ENCODE measurements around the gene LDAF1. TPM values are rescaled to one million over a fixed set of nuclear protein-coding genes. Genes with fewer than 3 reads are reported as not detected.

Gene LDAF1
- total RNA-seq, 1 donor from 2014 or later, result 46.6 TPM

- H3K27me3 Mint-ChIP-seq (ENCODE audit: low read depth), result peaks cover 51% of the 10 kb centered on the region
- H3K36me3 Mint-ChIP-seq (ENCODE audit: low read depth), result no peaks in the 10 kb centered on the region
- H3K27ac Mint-ChIP-seq (ENCODE audit: unreplicated experiment), result no peak overlapping the region
- no peaks in the 10 kb centered on the region for H3K9me3 Mint-ChIP-seq (ENCODE audit: low read depth)
- H3K4me1 Mint-ChIP-seq (ENCODE audit: low read depth), result no peaks in the 10 kb centered on the region
- no peak overlapping the region for H3K4me3 Mint-ChIP-seq (ENCODE audit: unreplicated experiment)
- no peak for DNase-seq (ENCODE audit: low spot score)
- TF ChIP-seq CTCF (IDR thresholded peaks at IDR 0.05), result no peak
Observed at GRCh38 chr16:21197112-21197511, 38.6 kb downstream of the LDAF1 start.

DNA sequence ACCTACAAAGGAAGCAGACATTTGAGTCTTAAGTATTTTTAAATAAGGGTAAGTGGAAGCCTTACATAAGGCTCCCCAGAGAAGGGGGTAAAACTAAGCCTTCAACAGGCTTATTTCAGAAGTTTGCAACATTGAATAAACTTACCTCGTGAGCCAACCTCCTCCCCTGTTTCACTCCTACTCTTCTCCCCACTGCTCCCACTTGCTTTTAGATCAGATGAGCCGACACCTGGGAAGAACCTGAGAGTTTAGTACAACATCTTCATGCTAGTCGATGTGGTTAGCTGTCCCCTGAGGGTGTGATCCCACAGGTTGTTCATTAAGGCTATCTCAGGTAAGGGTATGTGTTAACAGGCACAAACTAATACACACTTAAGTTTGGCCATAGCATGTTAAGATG lies 39.1 kb downstream of the LDAF1 start:
- no peaks in the 10 kb centered on the region for H3K4me1 Mint-ChIP-seq (ENCODE audit: low read depth)
- no peaks in the 10 kb centered on the region for H3K36me3 Mint-ChIP-seq (ENCODE audit: low read depth)
- H3K27me3 Mint-ChIP-seq (ENCODE audit: low read depth), result peaks cover 53% of the 10 kb centered on the region
- H3K9me3 Mint-ChIP-seq (ENCODE audit: low read depth), result no peaks in the 10 kb centered on the region
- no peak overlapping the region for H3K27ac Mint-ChIP-seq (ENCODE audit: unreplicated experiment)
- DNase-seq (ENCODE audit: low spot score), result no peak
- no peak for TF ChIP-seq CTCF (IDR thresholded peaks at IDR 0.05)
- no peak overlapping the region for H3K4me3 Mint-ChIP-seq (ENCODE audit: unreplicated experiment)

DNA sequence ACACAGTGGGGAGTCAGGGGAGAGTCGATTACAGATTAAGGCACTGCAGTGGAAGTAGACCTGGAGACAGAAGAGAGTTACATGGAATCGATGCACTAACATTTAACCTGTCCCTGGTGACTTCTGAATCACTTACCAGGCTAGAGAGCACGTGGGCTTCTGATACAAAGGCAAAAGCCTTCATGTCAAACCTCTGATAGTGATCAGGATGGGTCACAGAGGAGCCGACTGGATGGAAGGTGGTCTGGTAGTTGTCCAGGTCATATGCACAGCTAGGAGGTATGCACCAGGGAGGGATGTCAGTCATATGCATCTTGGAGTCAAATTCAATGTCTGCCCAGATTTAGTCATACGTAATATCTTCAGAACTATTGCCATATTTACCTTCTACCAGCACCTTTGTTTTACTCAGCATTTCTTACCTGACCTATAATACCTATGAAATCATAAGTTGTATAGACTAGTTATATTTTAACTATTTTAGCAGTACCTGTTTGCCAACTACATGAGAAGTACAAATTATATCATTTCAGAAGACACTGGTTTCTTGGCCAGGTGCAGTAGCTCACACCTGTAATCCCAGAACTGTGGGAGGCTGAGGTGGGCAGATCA lies 41.2 kb downstream of the LDAF1 start:
- no peaks in the 10 kb centered on the region for H3K36me3 Mint-ChIP-seq (ENCODE audit: low read depth)
- no peaks in the 10 kb centered on the region for H3K9me3 Mint-ChIP-seq (ENCODE audit: low read depth)
- TF ChIP-seq CTCF (IDR thresholded peaks at IDR 0.05), result no peak
- no peak overlapping the region for H3K27ac Mint-ChIP-seq (ENCODE audit: unreplicated experiment)
- H3K27me3 Mint-ChIP-seq (ENCODE audit: low read depth), result peaks cover 55% of the 10 kb centered on the region
- DNase-seq (ENCODE audit: low spot score), result no peak
- no peak overlapping the region for H3K4me3 Mint-ChIP-seq (ENCODE audit: unreplicated experiment)
- H3K4me1 Mint-ChIP-seq (ENCODE audit: low read depth), result no peaks in the 10 kb centered on the region

DNA sequence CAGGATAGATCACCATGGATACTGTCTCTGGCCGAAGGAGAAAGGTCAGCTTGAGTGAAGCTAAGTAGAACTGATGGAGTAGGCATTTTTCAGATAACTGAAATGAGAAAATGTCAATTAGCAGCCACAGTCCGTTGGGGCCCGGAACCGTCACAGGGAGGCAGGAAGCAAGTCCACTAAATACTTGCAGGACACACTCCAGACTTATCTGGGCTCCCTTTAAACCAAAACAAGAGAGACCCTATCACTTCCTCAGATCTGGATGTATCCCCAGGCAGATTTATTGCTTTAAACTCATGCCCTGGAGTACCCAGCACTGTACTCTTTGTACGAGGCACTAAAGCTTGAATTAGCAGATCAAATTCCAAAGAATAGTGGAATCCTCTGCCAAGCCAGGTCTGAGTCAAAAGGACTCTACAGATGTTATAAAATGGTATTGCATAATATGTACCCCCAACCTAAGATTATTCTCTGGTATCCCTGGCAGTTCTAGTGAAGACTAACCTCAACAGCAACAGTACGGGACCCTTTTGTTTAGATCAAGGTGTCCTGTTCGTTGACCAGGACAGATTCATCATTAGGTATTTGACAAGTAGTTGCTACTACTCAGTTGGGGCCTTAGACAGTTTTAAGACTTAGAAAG lies 44.8 kb downstream of the LDAF1 start:
- Mint-ChIP-seq H3K36me3 (ENCODE audit: low read depth) (no peaks in the 10 kb centered on the region), H3K9me3 (ENCODE audit: low read depth) (no peaks in the 10 kb centered on the region), H3K27ac (ENCODE audit: unreplicated experiment) (no peak overlapping the region), H3K4me3 (ENCODE audit: unreplicated experiment) (no peak overlapping the region), H3K27me3 (ENCODE audit: low read depth) (peaks cover 50% of the 10 kb centered on the region), H3K4me1 (ENCODE audit: low read depth) (no peaks in the 10 kb centered on the region)
- TF ChIP-seq CTCF (IDR thresholded peaks at IDR 0.05), result no peak
- no peak for DNase-seq (ENCODE audit: low spot score)

DNA sequence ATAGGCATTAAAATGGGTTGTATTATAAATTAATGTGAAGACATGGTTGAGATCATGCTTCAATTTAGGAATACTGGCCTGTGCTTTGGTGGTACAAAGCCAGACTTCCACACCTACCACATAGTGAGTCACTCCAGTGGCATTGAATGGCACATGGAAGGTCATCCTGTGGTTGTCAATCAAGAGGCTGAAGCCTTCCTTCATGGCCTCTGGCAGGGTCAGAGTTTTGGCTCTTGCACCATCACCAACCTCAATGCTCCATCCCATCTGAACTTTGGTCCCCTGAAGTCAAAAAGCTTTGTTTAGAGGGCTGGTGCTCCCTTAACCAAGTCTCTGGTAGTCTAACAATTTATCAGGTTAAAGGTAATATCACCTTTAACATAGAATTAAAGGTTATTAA lies 46.8 kb downstream of the LDAF1 start:
- Mint-ChIP-seq H3K9me3 (ENCODE audit: low read depth) (no peaks in the 10 kb centered on the region), H3K4me1 (ENCODE audit: low read depth) (no peaks in the 10 kb centered on the region), H3K27ac (ENCODE audit: unreplicated experiment) (no peak overlapping the region), H3K36me3 (ENCODE audit: low read depth) (no peaks in the 10 kb centered on the region), H3K4me3 (ENCODE audit: unreplicated experiment) (no peak overlapping the region), H3K27me3 (ENCODE audit: low read depth) (peaks cover 49% of the 10 kb centered on the region)
- no peak for TF ChIP-seq CTCF (IDR thresholded peaks at IDR 0.05)
- no peak for DNase-seq (ENCODE audit: low spot score)

All from chondrocyte (in vitro differentiated cells).